Smooth muscle cell (in vitro differentiated cells): ENCODE results near the gene SMOC2. TPM values are rescaled to one million over a fixed set of nuclear protein-coding genes. Genes with fewer than 3 reads are reported as not detected.

Experiments used
- DNase-seq: peaks from one replicate; lab custom pipeline; 2025; ENCODE audit not compliant: unreplicated experiment; lab: John Stamatoyannopoulos, UW
- H2AFZ ChIP-seq: fragments of 200-600 bp; sonication (generic); 2 replicates; pipeline ENCODE4 v1.6.0; 2016; ENCODE audit warnings: antibody characterized with exemption, low read depth, mild to moderate bottlenecking
- H3F3A ChIP-seq: fragments of 200-600 bp; sonication (generic); 2 replicates; pipeline ENCODE4 v1.6.0; 2017; ENCODE audit warnings: antibody characterized with exemption, low read depth
- H3K27ac ChIP-seq: fragments of 200-600 bp; sonication (generic); 2 replicates; pipeline ENCODE4 v1.5.1; 2016; ENCODE audit warnings: low read depth, mild to moderate bottlenecking
- H3K27me3 ChIP-seq: fragments of 200-600 bp; sonication (generic); 2 replicates; pipeline ENCODE4 v1.6.1; 2016; ENCODE audit warnings: low read depth, mild to moderate bottlenecking
- H3K36me3 ChIP-seq: fragments of 200-600 bp; sonication (generic); 2 replicates; pipeline ENCODE4 v1.5.1; 2016; ENCODE audit warnings: low read depth
- H3K4me1 ChIP-seq: fragments of 200-600 bp; sonication (generic); 2 replicates; pipeline ENCODE4 v1.5.1; 2016; ENCODE audit warnings: low read depth
- H3K4me2 ChIP-seq: fragments of 200-600 bp; sonication (generic); 2 replicates; pipeline ENCODE4 v1.6.0; 2016; ENCODE audit warnings: mild to moderate bottlenecking
- H3K4me3 ChIP-seq: fragments of 200-600 bp; sonication (generic); 2 replicates; pipeline ENCODE4 v1.5.1; 2016; ENCODE audit warnings: mild to moderate bottlenecking
- H3K79me2 ChIP-seq: fragments of 200-600 bp; sonication (generic); 2 replicates; pipeline ENCODE4 v1.6.0; 2016; ENCODE audit warnings: low read depth, mild to moderate bottlenecking
- H3K9ac ChIP-seq: fragments of 200-600 bp; sonication (generic); 2 replicates; pipeline ENCODE4 v1.6.0; 2016; ENCODE audit warnings: low read depth
- H3K9me3 ChIP-seq: fragments of 200-600 bp; sonication (generic); replicated peaks from 2 replicates; pipeline ENCODE4 v1.5.1; 2016; ENCODE audit warnings: low read depth
- H4K20me1 ChIP-seq: fragments of 200-600 bp; sonication (generic); 2 replicates; pipeline ENCODE4 v1.6.0; 2016; ENCODE audit warnings: low read depth
- CTCF ChIP-seq: fragments of 200-600 bp; sonication (generic); IDR thresholded peaks from 2 replicates; pipeline ENCODE4 v1.5.1; 2017; ENCODE audit warnings: borderline replicate concordance, mild to moderate bottlenecking, antibody characterized with exemption; ENCODE audit not compliant: insufficient read depth, poor library complexity, severe bottlenecking
- WGBS: methylation state at CpG from one replicate; pipeline ENCODE4 v1.1.7; 2016; ENCODE audit warnings: low lambda C conversion rate; 5-methylcytosine and 5-hydroxymethylcytosine counted together
- polyA plus RNA-seq: library from polyadenylated mRNA; unstranded; fragments of >200 nt; fragmentation: Nextera tagmentation; extraction: Ambion mirVana; gene quantifications from 2 replicates; pipeline ENCODE4 v1.2.1, GENCODE V29; 2016
- total RNA-seq: library from RNA; depleted of rRNA; stranded (reverse); fragments of >200 nt; gene quantifications from 2 replicates; pipeline ENCODE4 v1.2.3, GENCODE V29; 2014

The SMOC2 gene
- total and polyA plus RNA-seq, 2 experiments from 2014 or later: 0.63 to 1.2 TPM

GRCh38 chr6:168475188-168476013 is 34.4 kb downstream of the SMOC2 start:
- Histone ChIP-seq H3K79me2 (no peaks in the 10 kb centered on the region), H4K20me1 (no peaks in the 10 kb centered on the region), H3K4me2 (no peak overlapping the region), H3K27ac (no peak overlapping the region), H3K9ac (no peak overlapping the region), H3K27me3 (peaks cover 13% of the 10 kb centered on the region), H3K9me3 (no peaks in the 10 kb centered on the region), H3F3A (no peaks in the 10 kb centered on the region), H3K4me3 (no peak overlapping the region), H2AFZ (no peak overlapping the region), H3K36me3 (no peaks in the 10 kb centered on the region), H3K4me1 (no peaks in the 10 kb centered on the region)
- 90% methylated on average over 26 of the region's 26 CpGs for WGBS
- TF ChIP-seq CTCF: no peak
- DNase-seq: no peak

DNA sequence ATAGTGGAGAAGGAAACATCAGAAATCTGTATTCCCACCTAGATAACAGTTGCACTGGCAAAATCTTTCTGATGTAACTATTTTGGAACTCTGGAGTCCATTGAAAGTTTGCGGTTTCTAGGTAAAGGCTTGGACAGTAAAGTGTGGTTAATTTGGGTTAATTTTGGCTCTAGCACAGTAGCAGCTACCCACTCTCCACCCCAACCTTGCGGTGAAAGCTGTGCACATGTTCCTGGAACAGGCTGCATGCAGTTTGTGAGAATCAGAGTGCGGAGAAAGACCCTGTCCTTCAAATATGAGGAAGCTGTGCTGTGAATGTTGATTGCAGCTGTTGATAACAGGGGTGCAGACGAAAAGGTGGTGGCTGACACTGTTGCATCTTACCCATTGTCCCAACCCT is 38.4 kb downstream of the SMOC2 start:
- Histone ChIP-seq H3K4me1 (no peaks in the 10 kb centered on the region), H3K36me3 (no peaks in the 10 kb centered on the region), H3F3A (no peaks in the 10 kb centered on the region), H3K27me3 (peaks cover 18% of the 10 kb centered on the region), H4K20me1 (no peaks in the 10 kb centered on the region), H3K9me3 (no peaks in the 10 kb centered on the region), H3K27ac (no peak overlapping the region), H3K9ac (no peak overlapping the region), H3K4me3 (no peak overlapping the region), H3K79me2 (no peaks in the 10 kb centered on the region), H2AFZ (no peak overlapping the region), H3K4me2 (no peak overlapping the region)
- TF ChIP-seq CTCF: no peak
- DNase-seq: no peak
- 90% methylated on average over 4 of the region's 4 CpGs for WGBS

DNA sequence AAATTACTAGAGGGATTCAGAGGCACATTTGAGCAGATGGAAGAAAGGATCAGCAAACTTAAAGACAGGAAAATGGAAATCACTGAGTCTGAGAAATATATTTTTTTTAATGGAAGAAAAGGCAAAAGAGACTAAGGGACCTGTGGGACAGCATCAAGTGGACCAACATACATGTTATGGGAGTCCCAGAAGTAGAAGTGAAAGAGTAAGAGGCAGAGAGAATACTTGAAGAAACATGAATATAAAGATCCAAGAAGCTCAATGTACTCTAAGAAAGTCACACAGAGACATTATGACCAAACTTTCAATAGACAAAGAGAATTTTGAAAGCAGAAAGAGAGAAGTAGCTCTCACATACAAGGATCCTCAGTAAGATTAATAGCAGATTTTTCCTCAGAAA is 39.5 kb downstream of the SMOC2 start:
- H3K79me2 ChIP-seq: no peaks in the 10 kb centered on the region
- TF ChIP-seq CTCF: no peak

GRCh38 chr6:168485818-168486217 is 44.8 kb downstream of the SMOC2 start:
- Histone ChIP-seq H3K9ac (no peak overlapping the region), H3K9me3 (no peaks in the 10 kb centered on the region), H3K27ac (no peak overlapping the region), H3K4me3 (no peak overlapping the region), H3K79me2 (no peaks in the 10 kb centered on the region), H3K27me3 (peaks cover 15% of the 10 kb centered on the region), H4K20me1 (no peaks in the 10 kb centered on the region), H2AFZ (no peak overlapping the region), H3K36me3 (no peaks in the 10 kb centered on the region), H3F3A (no peaks in the 10 kb centered on the region), H3K4me2 (no peak overlapping the region), H3K4me1 (no peaks in the 10 kb centered on the region)
- WGBS: 92% methylated on average over 5 of the region's 5 CpGs
- TF ChIP-seq CTCF: no peak
- no peak for DNase-seq

More for the DNA sequence above, 39.5 kb downstream of the SMOC2 start:
- H3K27me3 ChIP-seq: peaks cover 12% of the 10 kb centered on the region
- H2AFZ ChIP-seq: no peak overlapping the region
- H3K36me3 ChIP-seq: no peaks in the 10 kb centered on the region
- no peaks in the 10 kb centered on the region for H4K20me1 ChIP-seq
- H3K9me3 ChIP-seq: no peaks in the 10 kb centered on the region
- no peak overlapping the region for H3K4me2 ChIP-seq
- no peak overlapping the region for H3K9ac ChIP-seq
- H3F3A ChIP-seq: no peaks in the 10 kb centered on the region
- no peaks in the 10 kb centered on the region for H3K4me1 ChIP-seq
- H3K27ac ChIP-seq: no peak overlapping the region
- no peak overlapping the region for H3K4me3 ChIP-seq
- DNase-seq: no peak
